Left lung (tissue), 10 donors: Measurements from ENCODE around the gene HIF1AN. TPM values are rescaled to one million over a fixed set of nuclear protein-coding genes. Genes with fewer than 3 reads are reported as not detected.

ENCODE experiments used
- ATAC-seq: fragments of 200-7000 bp; cut with Tn5 transposase; one replicate; pipeline ENCODE4 v1.9.1; 2020; ENCODE audit warnings: moderate library complexity
- DNase-seq, 4 donors: peaks; one replicate each; pipeline ENCODE4 v3.0.0-alpha.2; 2013 to 2020
- H3K27ac ChIP-seq, 2 donors: fragments of 200-600 bp; sonication (generic) in 1 of 2; one replicate each; pipeline versions ENCODE4 v1.5.0 to v1.8.0; 2020 to 2021
- H3K27me3 ChIP-seq, 2 donors: fragments of 200-600 bp; sonication (generic) in 1 of 2; one replicate each; pipeline versions ENCODE4 v1.5.0 to v1.8.0; 2020 to 2021
- H3K36me3 ChIP-seq, 2 donors: fragments of 200-600 bp; sonication (generic) in 1 of 2; one replicate each; pipeline versions ENCODE4 v1.5.0 to v1.8.0; 2020 to 2021
- H3K4me1 ChIP-seq, 2 donors: fragments of 200-600 bp; one replicate each; pipeline ENCODE4 v1.8.0; 2021
- H3K4me3 ChIP-seq, 2 donors: fragments of 200-600 bp; sonication (generic) in 1 of 2; one replicate each; pipeline versions ENCODE4 v1.5.0 to v1.8.0; 2020 to 2021; ENCODE audit warnings: mild to moderate bottlenecking in 1 of 2
- H3K9me3 ChIP-seq, 2 donors: fragments of 200-600 bp; sonication (generic) in 1 of 2; one replicate each; pipeline versions ENCODE4 v1.5.0 to v1.8.0; 2020 to 2021
- intact Hi-C, 2 donors: fragments of 100-400 bp; cut with DNase I; formaldehyde crosslinking; loops; one replicate each; pipeline versions ENCODE4 v1.11.2 to v1.14.2; 2022
- polyA plus RNA-seq, 6 donors: library from polyadenylated mRNA; unstranded; fragments of 120-200 nt; gene quantifications; one replicate each; pipeline ENCODE4 v1.2.1, GENCODE V29; 2013; ENCODE audit not compliant: insufficient read length in 6 of 6
- total RNA-seq, 2 donors: library from RNA; stranded (reverse); fragmentation: NEBNext Ultra II Directional; extraction: Animal tissue kit (Norgen Biotek cat#: 25700); gene quantifications; one replicate each; pipeline ENCODE4 v1.2.1, GENCODE V29; 2021
- TF ChIP-seq, protein P1 (sequence below), 2 donors: fragments of 200-600 bp; sonication (generic) in 1 of 2; IDR thresholded peaks; one replicate each; pipeline versions ENCODE4 v1.5.0 to v1.8.0; 2021; ENCODE audit warnings: antibody characterized with exemption in 2 of 2
- donor health status: DM: no; HTN: yes; CAD: no.
- donor health status: DM: no; HTN: no; CAD: no.

Gene HIF1AN
- total and polyA plus RNA-seq, 8 donors = 35.7 to 41.5 (median 37.9) TPM

DNA sequence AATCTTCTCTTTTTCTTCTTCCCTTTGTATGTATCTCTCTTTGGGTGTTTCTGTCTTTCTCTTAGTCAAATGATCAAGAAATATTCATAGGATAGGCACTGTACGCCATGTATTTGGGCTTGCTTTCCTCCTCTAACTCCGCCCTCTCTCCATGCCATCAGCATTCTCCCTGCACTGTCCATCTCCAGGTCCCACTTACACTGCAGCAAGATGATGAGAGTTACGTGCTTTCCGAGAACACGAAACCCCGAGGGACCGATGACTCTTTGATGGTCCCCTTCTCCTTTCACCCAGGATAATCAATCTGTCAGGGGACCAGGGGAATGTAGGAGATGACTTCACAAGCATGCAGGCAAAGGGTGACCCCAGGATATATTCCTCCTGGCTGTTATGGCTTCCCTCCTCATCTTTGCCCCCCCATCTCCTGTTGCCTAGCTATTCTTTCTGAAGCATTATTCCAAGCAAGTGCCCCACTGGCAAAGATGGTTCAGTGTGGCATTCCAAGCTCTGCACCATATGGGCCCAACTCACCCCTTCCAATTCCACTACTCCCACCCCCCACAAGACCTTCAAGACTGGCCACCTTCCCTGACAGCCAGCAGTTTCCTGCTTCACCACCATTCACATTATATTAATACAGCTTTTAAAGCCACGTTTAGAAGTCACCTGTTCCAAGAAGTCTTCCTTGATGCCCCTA, 40.0 kb downstream of the HIF1AN start:
- H3K4me3 ChIP-seq = no peak overlapping the region
- intact Hi-C loops = no loop called here
- DNase-seq = no peak
- no peak overlapping the region for H3K27ac ChIP-seq
- H3K36me3 ChIP-seq = no peaks in the 10 kb centered on the region
- no peaks in the 10 kb centered on the region for H3K4me1 ChIP-seq
- H3K9me3 ChIP-seq = no peaks in the 10 kb centered on the region
- peaks cover 0 to 70% of the 10 kb centered on the region in 2 donors for H3K27me3 ChIP-seq
- TF ChIP-seq, protein P1, sequence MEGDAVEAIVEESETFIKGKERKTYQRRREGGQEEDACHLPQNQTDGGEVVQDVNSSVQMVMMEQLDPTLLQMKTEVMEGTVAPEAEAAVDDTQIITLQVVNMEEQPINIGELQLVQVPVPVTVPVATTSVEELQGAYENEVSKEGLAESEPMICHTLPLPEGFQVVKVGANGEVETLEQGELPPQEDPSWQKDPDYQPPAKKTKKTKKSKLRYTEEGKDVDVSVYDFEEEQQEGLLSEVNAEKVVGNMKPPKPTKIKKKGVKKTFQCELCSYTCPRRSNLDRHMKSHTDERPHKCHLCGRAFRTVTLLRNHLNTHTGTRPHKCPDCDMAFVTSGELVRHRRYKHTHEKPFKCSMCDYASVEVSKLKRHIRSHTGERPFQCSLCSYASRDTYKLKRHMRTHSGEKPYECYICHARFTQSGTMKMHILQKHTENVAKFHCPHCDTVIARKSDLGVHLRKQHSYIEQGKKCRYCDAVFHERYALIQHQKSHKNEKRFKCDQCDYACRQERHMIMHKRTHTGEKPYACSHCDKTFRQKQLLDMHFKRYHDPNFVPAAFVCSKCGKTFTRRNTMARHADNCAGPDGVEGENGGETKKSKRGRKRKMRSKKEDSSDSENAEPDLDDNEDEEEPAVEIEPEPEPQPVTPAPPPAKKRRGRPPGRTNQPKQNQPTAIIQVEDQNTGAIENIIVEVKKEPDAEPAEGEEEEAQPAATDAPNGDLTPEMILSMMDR (IDR thresholded peaks at IDR 0.05) = no peak
- ATAC-seq = no peak

DNA sequence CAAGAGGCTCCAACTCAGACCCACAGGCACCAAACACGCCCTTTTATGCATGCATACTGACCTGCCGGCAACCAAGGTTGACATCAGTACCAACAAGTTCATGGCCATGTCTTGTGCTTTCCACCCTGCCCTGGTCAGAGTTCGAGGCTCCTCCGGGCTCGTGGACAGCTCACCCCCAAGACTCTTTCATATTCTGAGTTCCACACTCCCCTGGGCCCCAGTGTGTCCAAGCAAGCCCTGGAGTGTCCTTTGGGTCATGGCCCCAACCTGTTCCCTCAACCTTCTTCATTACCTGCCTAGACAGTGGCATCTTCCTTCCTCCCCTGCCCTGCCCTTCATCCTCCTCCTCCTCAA, 40.5 kb downstream of the HIF1AN start:
- no peaks in the 10 kb centered on the region for H3K4me1 ChIP-seq
- no peaks in the 10 kb centered on the region for H3K9me3 ChIP-seq
- TF ChIP-seq, protein P1 (IDR thresholded peaks at IDR 0.05) = no peak
- H3K27me3 ChIP-seq = peaks cover 0 to 65% of the 10 kb centered on the region in 2 donors
- intact Hi-C loops = no loop called here
- DNase-seq (no peak), ATAC-seq (no peak)
- H3K27ac ChIP-seq = no peak overlapping the region
- H3K36me3 ChIP-seq = no peaks in the 10 kb centered on the region
- H3K4me3 ChIP-seq = no peak overlapping the region

DNA sequence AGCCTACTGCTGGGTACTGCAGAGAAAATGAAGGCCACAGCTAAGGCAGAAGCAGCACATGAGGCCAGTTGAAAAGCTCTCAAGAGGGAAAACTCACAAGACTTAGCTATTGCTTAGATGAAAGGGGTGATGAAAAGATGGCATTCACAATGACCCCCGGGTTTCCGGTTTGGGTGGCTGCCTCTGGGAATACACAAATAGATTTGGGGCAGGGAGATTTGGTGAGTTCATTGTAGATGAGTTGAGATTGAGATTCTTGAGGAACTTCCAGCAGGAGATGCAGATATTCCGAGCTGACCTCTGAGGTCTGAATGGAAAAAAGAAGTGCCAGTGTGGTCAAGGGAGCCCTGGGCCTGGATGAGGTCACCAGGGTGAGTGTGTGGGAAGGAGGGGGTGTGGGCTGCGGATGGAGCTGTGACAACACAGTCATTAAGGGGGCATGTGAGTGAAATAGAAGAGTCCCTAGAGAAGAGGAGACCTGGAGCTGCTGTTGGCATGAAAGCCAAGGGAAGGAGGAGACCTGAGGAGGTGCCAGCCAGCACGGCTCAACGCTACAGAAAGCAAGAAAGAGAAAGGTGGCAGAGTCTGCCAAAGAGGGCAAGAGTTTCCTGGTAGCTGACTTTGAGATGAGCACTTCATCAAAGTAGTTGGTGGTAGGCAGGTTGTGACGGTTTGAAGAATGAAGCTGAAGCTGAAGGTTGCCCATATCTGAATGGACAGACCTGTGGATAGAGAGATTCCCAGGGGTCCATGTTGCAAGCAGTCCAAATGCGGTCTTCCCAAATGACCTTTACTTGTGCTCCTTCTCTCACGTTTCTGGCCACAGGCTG, 43.7 kb downstream of the HIF1AN start:
- ATAC-seq = no peak

DNA sequence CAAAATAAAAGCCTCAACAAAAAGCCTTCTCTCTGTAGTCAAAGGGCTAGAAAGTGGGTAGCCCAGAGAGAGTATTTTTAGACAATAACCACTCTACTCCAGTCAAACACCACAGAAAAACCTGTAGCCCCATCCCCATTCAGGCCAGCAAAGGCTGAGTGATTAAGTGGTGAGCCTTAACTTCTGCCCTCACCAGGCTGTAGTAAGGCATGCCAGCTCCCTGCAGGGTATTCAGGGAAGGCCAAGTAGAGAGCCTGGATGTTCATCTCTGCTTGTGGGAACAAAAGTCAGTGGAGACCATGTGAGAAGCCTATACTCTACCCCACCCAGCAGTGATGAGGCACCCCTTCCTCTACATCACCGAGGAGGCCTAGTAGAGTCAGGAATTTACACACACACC, 51.2 kb downstream of the HIF1AN start:
- H3K27me3 ChIP-seq = peaks cover 7 to 65% of the 10 kb centered on the region in 2 donors
- H3K27ac ChIP-seq = no peak overlapping the region
- intact Hi-C loops = no loop called here
- DNase-seq (no peak), ATAC-seq (no peak)
- no peaks in the 10 kb centered on the region for H3K36me3 ChIP-seq
- no peaks in the 10 kb centered on the region for H3K9me3 ChIP-seq
- H3K4me3 ChIP-seq = no peak overlapping the region
- no peaks in the 10 kb centered on the region for H3K4me1 ChIP-seq
- TF ChIP-seq, protein P1 (IDR thresholded peaks at IDR 0.05) = no peak

More for the DNA sequence above, 43.7 kb downstream of the HIF1AN start:
- Histone ChIP-seq H3K9me3 (no peaks in the 10 kb centered on the region), H3K27me3 (peaks cover 0 to 52% of the 10 kb centered on the region in 2 donors), H3K36me3 (no peaks in the 10 kb centered on the region), H3K4me1 (no peaks in the 10 kb centered on the region), H3K27ac (no peak overlapping the region), H3K4me3 (no peak overlapping the region)
- no peak for DNase-seq
- TF ChIP-seq, protein P1 (IDR thresholded peaks at IDR 0.05) = no peak
- intact Hi-C loops = no loop called here

DNA sequence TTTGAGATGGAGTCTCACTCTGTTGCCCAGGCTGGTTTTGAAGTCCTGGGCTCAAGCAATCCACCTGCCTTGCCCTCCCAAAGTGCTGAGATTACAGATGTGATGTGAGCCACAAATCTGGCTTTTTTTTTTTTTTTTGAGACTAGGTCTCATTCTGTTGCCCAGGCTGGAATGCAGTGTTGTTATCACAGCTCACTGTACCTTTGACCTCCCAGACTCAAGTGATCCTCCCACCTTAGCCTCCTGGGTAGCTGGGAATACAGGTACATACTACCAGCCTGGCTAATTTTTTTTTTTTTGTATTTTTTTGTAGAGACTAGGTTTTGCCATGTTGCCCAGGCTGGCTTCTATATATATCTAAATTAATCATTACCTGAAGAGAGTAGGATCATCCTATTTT, 62.4 kb downstream of the HIF1AN start:
- Histone ChIP-seq H3K9me3 (no peaks in the 10 kb centered on the region), H3K4me3 (no peak overlapping the region), H3K36me3 (no peaks in the 10 kb centered on the region), H3K27me3 (peaks cover 0 to 90% of the 10 kb centered on the region in 2 donors), H3K4me1 (no peaks in the 10 kb centered on the region), H3K27ac (no peak overlapping the region)
- no peak for ATAC-seq
- DNase-seq = no peak
- TF ChIP-seq, protein P1 (IDR thresholded peaks at IDR 0.05) = no peak
- intact Hi-C loops = no loop called here
